CD4-positive, alpha-beta T cell treated with Interleukin-10 for 1 hour (primary cell): ENCODE results near the gene MTA3.
"Not testable (repeated sequence)": the region's sequence is repeated elsewhere in the genome, so short reads cannot be mapped to it uniquely, and the experiment has no call there.

Source experiments
- DNase-seq: peaks from one replicate; pipeline ENCODE4 v3.0.0-alpha.2; 2020

MTA3 gene

GRCh38 chr2:42567806-42568400 lies 529 bp upstream of the MTA3 start:
- peak; percentile 2 for DNase-seq

- DNase-seq: no peak
Measured at GRCh38 chr2:42569116-42569711, 782 bp downstream of the MTA3 start.

GRCh38 chr2:42569883-42570282 lies 1.5 kb downstream of the MTA3 start:
- DNase-seq: no peak

- DNase-seq: no peak
Measured at GRCh38 chr2:42572297-42573081, 4.1 kb downstream of the MTA3 start.

- no peak for DNase-seq
Measured at GRCh38 chr2:42573256-42573655, 4.8 kb downstream of the MTA3 start.

GRCh38 chr2:42575458-42576064 lies 7.1 kb downstream of the MTA3 start:
- DNase-seq: no peak

- no peak for DNase-seq
Measured at GRCh38 chr2:42578621-42579020, 10.2 kb downstream of the MTA3 start.

GRCh38 chr2:42581257-42581656 lies 12.8 kb downstream of the MTA3 start:
- DNase-seq: no peak

GRCh38 chr2:42584628-42585027 lies 16.2 kb downstream of the MTA3 start:
- DNase-seq: not testable (repeated sequence)

- no peak for DNase-seq
Measured at GRCh38 chr2:42585779-42586178, 17.3 kb downstream of the MTA3 start.

GRCh38 chr2:42587526-42588117 lies 19.2 kb downstream of the MTA3 start:
- no peak for DNase-seq

- DNase-seq: no peak
Measured at GRCh38 chr2:42588121-42588520, 19.7 kb downstream of the MTA3 start.

- no peak for DNase-seq
Measured at GRCh38 chr2:42590176-42590575, 21.7 kb downstream of the MTA3 start.

GRCh38 chr2:42593282-42593681 lies 24.9 kb downstream of the MTA3 start:
- DNase-seq: no peak

GRCh38 chr2:42598656-42599055 lies 30.2 kb downstream of the MTA3 start:
- DNase-seq: no peak

GRCh38 chr2:42601076-42601475 lies 32.6 kb downstream of the MTA3 start:
- no peak for DNase-seq

- DNase-seq: no peak
Measured at GRCh38 chr2:42602218-42602875, 33.9 kb downstream of the MTA3 start.

GRCh38 chr2:42602876-42603219 lies 34.4 kb downstream of the MTA3 start:
- no peak for DNase-seq

GRCh38 chr2:42604341-42604867 lies 36.0 kb downstream of the MTA3 start:
- DNase-seq: not testable (repeated sequence)

- DNase-seq: not testable (repeated sequence)
Measured at GRCh38 chr2:42606166-42606565, 37.7 kb downstream of the MTA3 start.

GRCh38 chr2:42607101-42607637 lies 38.7 kb downstream of the MTA3 start:
- DNase-seq: no peak

- no peak for DNase-seq
Measured at GRCh38 chr2:42613281-42614064, 45.0 kb downstream of the MTA3 start.
